HS-27A (cell line): ENCODE measurements around the gene C20orf144.
"Not testable (repeated sequence)": the region's sequence is repeated elsewhere in the genome, so short reads cannot be mapped to it uniquely, and the experiment has no call there.

ENCODE experiments used
- DNase-seq: peaks from one replicate; pipeline ENCODE4 v3.0.0-alpha.2; 2012; ENCODE audit warnings: low read depth, missing footprints

The C20orf144 gene

GRCh38 chr20:33662172-33662571, at the start of gene C20orf144:
TSS of gene C20orf144 (plus strand) at chr20:33662327. CDS start at chr20:33662346, 19 bp downstream.
- no peak for DNase-seq

- no peak for DNase-seq
Measured at GRCh38 chr20:33621717-33622400, 40.3 kb upstream of the C20orf144 start.

GRCh38 chr20:33622705-33623365, 39.3 kb upstream of the C20orf144 start:
- DNase-seq, result no peak

GRCh38 chr20:33624399-33624798, 37.7 kb upstream of the C20orf144 start:
- no peak for DNase-seq

DNA sequence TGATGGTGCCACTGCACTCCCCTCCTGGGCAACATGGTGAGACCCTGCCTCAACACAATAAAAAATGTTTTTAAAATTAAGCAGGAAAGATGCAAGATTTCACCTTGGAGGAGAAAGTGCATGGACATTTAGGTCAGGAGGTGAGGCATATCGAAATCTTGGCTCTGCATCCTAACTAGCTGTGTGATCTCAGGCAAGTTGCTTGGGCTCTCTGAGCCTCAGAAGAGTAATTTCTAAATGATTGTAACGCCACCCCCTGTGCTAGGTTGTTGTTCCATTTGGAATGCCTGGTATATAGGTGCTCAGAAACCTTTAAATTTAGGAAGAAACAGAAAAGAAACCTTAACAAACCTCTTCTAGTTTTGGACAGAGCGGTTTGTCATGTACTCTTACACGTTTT, 35.9 kb upstream of the C20orf144 start:
- no peak for DNase-seq

GRCh38 chr20:33627577-33628216, 34.4 kb upstream of the C20orf144 start:
- DNase-seq, result no peak

DNA sequence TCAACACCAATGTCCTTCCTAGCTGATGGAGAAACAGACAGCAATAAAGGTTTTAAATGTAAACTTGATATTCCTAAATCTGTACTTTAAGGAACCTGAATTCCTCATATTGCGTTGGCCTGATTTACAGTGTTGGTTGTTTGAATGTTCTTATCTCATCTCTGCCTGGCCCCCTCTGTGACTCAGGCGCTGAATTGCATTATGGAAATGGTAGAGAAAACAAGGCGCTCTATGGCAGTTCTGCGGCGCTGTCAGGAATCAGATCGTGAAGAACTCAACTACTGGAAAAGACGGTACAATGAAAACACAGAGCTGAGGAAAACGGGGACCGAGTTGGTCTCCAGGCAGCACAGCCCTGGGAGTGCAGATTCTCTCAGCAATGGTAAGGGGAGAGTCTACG, 32.6 kb upstream of the C20orf144 start:
- DNase-seq, result no peak

GRCh38 chr20:33629979-33630378, 32.1 kb upstream of the C20orf144 start:
- DNase-seq, result no peak

DNA sequence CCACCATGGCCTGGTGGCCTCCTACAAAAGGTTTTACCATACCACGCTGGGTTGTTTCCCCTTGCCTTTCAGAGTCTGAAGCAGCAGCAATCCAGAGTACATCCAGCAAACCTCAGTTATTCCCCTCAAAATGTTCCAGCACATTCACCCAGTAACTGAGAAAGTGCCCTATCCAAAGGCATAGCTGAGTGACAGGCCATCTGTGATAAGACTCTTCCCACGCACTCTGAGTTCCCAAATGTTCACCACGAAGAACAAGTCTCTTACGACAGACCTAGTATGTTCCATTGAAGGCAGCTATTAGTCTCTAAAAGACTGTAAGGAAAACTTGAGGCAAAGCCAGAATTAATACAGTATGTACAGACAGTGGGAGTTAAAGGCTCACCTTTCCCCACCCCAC, 31.6 kb upstream of the C20orf144 start:
- no peak for DNase-seq

DNA sequence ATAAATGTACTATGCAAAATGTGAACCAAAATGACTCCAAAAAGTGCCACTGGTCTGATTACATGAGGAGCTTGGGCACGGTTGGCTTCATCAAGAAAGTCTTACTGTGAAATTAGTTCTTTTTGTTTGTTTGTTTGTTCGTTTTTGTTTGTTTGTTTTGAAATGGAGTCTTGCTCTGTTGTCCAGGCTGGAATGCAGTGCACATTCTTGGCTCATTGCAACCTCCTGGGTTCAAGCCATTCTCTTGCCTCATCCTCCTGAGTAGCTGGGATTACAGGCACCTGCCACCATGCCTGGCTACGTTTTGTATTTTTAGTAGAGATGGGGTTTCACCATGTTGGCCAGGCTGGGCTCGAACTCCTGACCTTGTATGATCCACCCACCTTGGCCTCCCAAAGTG, 30.2 kb upstream of the C20orf144 start:
- DNase-seq, result not testable (repeated sequence)

DNA sequence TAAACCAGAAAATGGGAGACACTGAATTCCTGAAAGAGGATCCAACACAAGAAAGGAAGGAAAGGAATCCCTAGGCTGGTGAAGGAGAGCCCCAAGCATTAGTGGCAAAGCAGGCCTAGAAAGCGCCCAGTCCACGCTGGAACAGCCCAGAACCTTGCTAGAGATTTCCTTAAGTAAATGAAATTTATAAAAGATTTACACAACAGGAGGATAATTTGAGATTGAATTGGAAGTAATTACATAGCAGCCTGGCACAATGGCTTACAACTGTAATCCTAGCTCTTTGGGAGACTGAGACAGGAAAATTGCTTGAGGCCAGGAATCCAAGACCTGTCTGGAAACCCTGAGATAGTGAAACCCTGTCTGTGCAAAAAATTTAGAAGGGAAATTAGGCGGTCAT, 26.8 kb upstream of the C20orf144 start:
- no peak for DNase-seq

DNA sequence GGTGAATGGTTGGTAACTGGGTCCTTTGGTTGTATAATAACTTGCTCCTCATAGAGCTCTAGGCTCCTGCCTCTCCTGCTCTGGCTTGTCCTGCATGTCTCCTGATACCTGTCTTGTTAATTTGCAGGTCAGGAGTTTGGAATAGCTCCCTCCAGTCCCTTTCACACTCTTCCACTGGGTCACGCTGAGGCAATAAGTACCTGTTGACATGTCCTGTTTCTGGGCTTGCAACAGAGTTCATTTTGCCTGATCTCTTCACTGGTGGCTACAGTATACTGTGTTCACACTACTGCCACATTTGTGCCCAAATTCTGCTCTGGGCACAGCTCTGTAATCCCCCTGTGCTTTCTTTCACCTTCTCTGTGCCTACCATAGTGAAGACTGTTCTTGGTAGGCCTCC, 25.4 kb upstream of the C20orf144 start:
- DNase-seq, result no peak

- no peak for DNase-seq
Measured at GRCh38 chr20:33640287-33640686, 21.8 kb upstream of the C20orf144 start.

GRCh38 chr20:33644313-33645071, 17.6 kb upstream of the C20orf144 start:
- DNase-seq, result no peak

GRCh38 chr20:33645072-33645358, 17.1 kb upstream of the C20orf144 start:
- no peak for DNase-seq

DNA sequence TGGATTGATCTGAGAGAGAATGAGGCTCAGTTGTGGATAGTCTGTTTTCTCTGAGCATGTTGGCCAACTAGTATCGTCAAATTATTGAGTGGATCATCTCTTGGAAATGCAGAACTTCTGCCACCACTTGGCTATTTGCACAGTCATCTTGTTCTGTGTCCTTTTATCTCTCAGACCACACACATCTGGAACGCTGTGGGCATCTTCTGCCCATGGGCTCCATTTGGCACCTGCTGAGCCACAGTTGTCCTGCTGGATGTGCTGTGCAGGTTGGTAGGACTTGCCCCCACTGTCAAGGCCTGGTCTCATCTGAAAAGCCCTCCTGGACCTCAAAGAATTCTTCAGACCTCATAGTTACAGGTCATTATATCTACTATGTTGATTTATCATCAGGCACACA, 16.7 kb upstream of the C20orf144 start:
- DNase-seq, result no peak

DNA sequence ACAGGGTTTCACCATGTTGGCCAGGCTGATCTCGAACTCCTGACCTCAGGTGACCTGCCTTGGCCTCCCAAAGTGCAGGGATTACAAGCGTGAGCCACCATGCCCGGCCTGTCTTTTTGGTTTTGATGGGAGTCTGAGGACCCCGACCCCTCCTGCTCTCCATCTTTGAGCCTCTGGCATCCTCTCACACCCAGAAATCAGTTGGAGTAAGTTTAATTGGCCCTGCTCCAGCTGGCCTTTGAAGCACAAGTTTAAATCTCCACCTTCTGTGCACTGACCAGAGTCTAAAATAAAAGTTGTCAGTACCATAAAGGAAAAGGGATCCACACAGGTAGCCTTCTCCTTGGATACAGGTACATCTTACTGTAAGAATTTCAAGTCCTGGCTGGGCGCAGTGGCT, 15.9 kb upstream of the C20orf144 start:
- no peak for DNase-seq

DNA sequence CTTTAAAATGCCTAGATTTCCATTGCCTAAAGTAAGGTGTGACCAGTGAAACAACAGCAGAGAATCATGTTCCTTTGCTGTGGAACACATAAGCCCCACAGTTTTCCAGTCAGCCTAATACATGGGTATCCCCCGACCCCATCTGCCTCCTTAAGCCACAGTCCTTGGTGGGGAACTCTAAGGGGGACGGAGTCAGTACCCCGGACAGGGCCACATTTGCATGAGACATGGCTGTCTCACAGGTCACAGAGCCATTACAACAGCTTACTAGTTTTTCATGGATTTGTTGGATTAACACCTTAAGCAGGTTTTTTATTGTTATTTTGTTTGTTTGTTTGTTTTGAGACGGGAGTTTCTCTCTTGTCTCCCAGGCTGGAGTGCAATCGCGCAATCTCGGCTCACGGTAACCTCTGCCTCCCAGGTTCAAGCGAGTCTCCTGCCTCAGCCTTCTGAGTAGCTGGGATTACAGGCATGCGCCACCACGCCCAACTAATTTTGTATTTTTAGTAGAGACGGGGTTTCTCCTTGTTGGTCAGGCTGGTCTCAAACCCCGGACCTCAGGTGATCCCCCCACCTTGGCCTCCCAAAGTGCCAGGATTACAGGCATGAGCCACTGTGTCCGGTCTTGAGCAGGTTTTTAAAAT, 15.0 kb upstream of the C20orf144 start:
- DNase-seq, result not testable (repeated sequence)

- no peak for DNase-seq
Measured at GRCh38 chr20:33647603-33648395, 14.3 kb upstream of the C20orf144 start.

DNA sequence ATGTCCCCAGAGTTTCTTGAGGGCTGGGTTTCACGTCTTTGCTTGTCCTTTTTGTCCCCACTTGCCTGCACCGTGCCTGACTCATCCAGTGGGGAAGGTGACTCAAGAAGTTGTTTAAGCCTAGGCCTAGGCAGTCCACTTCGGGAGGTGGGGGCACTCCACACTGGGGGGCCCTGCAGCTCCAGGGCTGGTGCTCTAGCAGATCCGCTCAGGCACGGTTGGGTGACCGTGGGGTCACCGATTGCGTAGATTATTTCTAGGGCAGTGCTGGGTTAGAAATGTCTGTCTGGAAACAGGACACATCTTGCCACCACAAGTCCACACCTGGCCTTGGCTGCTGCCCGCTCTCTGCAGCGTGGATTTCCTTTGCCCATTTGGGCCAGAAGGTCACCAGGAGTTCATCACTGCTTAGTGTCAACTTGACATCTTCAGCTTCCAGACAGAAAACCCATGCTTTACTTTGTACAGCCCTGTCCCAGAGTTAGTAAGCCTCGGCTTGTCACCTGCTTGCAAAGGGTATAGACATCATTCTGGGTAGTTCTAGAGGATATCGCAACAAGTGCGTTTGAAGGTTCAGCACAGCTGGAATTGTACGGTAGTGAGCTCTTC, 13.6 kb upstream of the C20orf144 start:
- DNase-seq, result no peak

- no peak for DNase-seq
Measured at GRCh38 chr20:33649201-33649681, 12.9 kb upstream of the C20orf144 start.
